ENCODE measurements around the gene HSPA9. TPM values are rescaled to one million over a fixed set of nuclear protein-coding genes. Genes with fewer than 3 reads are reported as not detected.

Gene HSPA9
- total RNA-seq, 1 experiment from 2014 or later, result 424 TPM

- ATAC-seq, result no peak
- ChIA-PET CTCF (no interaction called here), POLR2A (no interaction called here)
- no peaks in the 10 kb centered on the region; the same call in 1 of the 2 replicates for H3K27me3 ChIP-seq (ENCODE audit: control insufficient read depth, insufficient read depth, low read length)
- H3K27ac ChIP-seq (ENCODE audit: low read length), result no peak overlapping the region
- H3K4me1 ChIP-seq (ENCODE audit: control insufficient read depth, insufficient read depth, low read length), result no peaks in the 10 kb centered on the region
- H3K9me3 ChIP-seq (ENCODE audit: control insufficient read depth, insufficient read depth, low read depth, low read length), result no peaks in the 10 kb centered on the region
- no peak for TF ChIP-seq SIN3A (IDR thresholded peaks at IDR 0.05; ENCODE audit: borderline replicate concordance, insufficient read depth, low read depth, low read length)
- TF ChIP-seq POLR2AphosphoS5 (IDR thresholded peaks at IDR 0.05; ENCODE audit: low read depth, low read length), result no peak
- TF ChIP-seq TCF7L2 (IDR thresholded peaks at IDR 0.05; ENCODE audit: low read depth, low read length), result no peak
- TF ChIP-seq REST (IDR thresholded peaks at IDR 0.05; ENCODE audit: insufficient read depth in 1 of 2, low read depth in 2 of 2, low read length in 1 of 2), result no peak
- TF ChIP-seq CTCF (IDR thresholded peaks at IDR 0.05), result no peak
- H3K36me3 ChIP-seq (ENCODE audit: control insufficient read depth, insufficient read depth, low read length), result no peaks in the 10 kb centered on the region
- H3K4me3 ChIP-seq (ENCODE audit: low read depth in 2 of 2, low read length in 2 of 2), result no peak overlapping the region
- BruUV-seq (replicated peaks), result no TSS peak
- DNase-seq (ENCODE audit: low read depth, low spot score), result no peak
- intact Hi-C loops (cut with micrococcal nuclease; ENCODE audit: unreplicated experiment), result no loop called here
- in situ Hi-C loops (cut with HindIII; ENCODE audit: low pct_unique_long_range_greater_than_20kb, low sequenced_read_pairs), result no loop called here
Observed at GRCh38 chr5:138583984-138584637, 8.9 kb upstream of the HSPA9 start.

GRCh38 chr5:138582959-138583358 is 7.8 kb upstream of the HSPA9 start:
- H3K36me3 ChIP-seq (ENCODE audit: control insufficient read depth, insufficient read depth, low read length), result no peaks in the 10 kb centered on the region
- ATAC-seq (no peak), DNase-seq (ENCODE audit: low read depth, low spot score) (no peak)
- CTCF ChIA-PET, result no interaction called here
- intact Hi-C loops (cut with micrococcal nuclease; ENCODE audit: unreplicated experiment), result no loop called here
- no peaks in the 10 kb centered on the region for H3K4me1 ChIP-seq (ENCODE audit: control insufficient read depth, insufficient read depth, low read length)
- in situ Hi-C loops (cut with HindIII; ENCODE audit: low pct_unique_long_range_greater_than_20kb, low sequenced_read_pairs), result no loop called here
- no peak overlapping the region for H3K4me3 ChIP-seq (ENCODE audit: low read depth in 2 of 2, low read length in 2 of 2)
- BruUV-seq (replicated peaks), result no TSS peak
- no peaks in the 10 kb centered on the region for H3K9me3 ChIP-seq (ENCODE audit: control insufficient read depth, insufficient read depth, low read depth, low read length)
- H3K27me3 ChIP-seq (ENCODE audit: control insufficient read depth, insufficient read depth, low read length), result no peaks in the 10 kb centered on the region
- POLR2A ChIA-PET, result no interaction called here
- H3K27ac ChIP-seq (ENCODE audit: low read length), result no peak overlapping the region
- TF ChIP-seq SIN3A (IDR thresholded peaks at IDR 0.05; ENCODE audit: borderline replicate concordance, insufficient read depth, low read depth, low read length) (no peak), REST (IDR thresholded peaks at IDR 0.05; ENCODE audit: insufficient read depth in 1 of 2, low read depth in 2 of 2, low read length in 1 of 2) (no peak), TCF7L2 (IDR thresholded peaks at IDR 0.05; ENCODE audit: low read depth, low read length) (no peak), CTCF (IDR thresholded peaks at IDR 0.05) (no peak), POLR2AphosphoS5 (IDR thresholded peaks at IDR 0.05; ENCODE audit: low read depth, low read length) (no peak)
